ENCODE data around the gene ZNF324B. TPM values are rescaled to one million over a fixed set of nuclear protein-coding genes. Genes with fewer than 3 reads are reported as not detected.

Gene ZNF324B
- total RNA-seq, 1 experiment from 2014 or later: 4.3 TPM

DNA sequence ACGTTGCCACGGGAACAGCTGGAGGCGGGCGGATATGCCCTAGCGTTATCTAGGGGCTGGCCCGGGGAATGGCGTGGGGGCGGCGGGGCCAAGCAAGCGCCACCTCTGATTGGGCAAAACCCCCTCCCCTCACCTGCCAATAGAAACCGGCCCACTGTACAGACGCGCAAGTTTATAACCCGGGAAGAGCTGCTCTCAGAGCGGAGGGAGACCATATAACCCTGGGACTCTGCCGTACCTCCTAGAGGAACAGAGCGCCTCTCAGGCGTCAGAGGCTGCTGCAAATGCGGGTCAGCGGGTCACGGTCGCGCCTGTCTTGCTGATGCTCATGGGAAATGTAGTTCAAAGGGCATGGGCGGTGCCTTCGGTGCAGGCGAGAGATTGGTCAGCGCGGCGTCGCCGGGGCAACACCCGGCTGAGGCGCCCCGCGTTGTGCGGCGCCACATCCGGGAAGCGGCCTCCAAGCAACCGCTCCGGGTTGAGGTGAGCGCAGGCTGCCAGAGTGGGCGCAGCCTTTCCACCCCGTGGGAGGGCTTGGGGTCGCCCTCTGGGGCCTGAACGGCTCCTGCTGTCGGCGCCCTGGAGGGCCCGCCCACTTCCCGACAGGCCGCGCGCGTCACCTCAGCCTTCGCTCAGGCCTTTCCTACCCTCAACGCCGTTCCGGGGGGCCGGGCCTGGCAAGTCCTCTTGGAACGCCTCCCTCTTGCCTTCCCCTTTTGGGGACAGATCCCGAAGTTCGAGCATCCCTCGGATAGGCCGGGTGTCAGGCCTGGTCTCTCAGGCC, 24.5 kb downstream of the ZNF324B start, which contains the start of gene ZNF446:
Gene ZNF446 (plus strand): TSS at position 639 of the 784 bp plus-strand sequence. CDS start 867 bp downstream, outside the sequence.
- intact Hi-C loops (cut with micrococcal nuclease; ENCODE audit: unreplicated experiment): loop anchor here (1.0 to 5.0 kb wide), 3 partner anchors 23 to 94 kb away; partner anchors contain the start of genes ZBTB45 and ZNF837
- CTCF ChIA-PET: no interaction called here
- POLR2A ChIA-PET (ENCODE audit: unreplicated experiment): interaction anchor here (1.1 kb wide), 1 partner anchor 113 kb away, joined by 3 read pairs; the partner anchor contains the start of gene ZNF497
- Histone ChIP-seq H3K79me2 (ENCODE audit: low read depth) (no peaks in the 10 kb centered on the region), H3K9me2 (ENCODE audit: insufficient read depth) (no peaks in the 10 kb centered on the region), H3F3A (ENCODE audit: insufficient read depth, low read depth) (peaks cover 18% of the 10 kb centered on the region), H2AFZ (peak within 1 kb of the TSS; percentile 77), H3K27ac (peak within 1 kb of the TSS; percentile 51), H3K4me2 (peak within 1 kb of the TSS; percentile 88), H3K9me3 (ENCODE audit: insufficient read depth, low read depth) (no peaks in the 10 kb centered on the region), H4K20me1 (ENCODE audit: insufficient read depth) (no peaks in the 10 kb centered on the region), H3K27me3 (ENCODE audit: insufficient read depth, low read depth) (no peaks in the 10 kb centered on the region), H3K4me3 (peak within 1 kb of the TSS; percentile 68), H3K36me3 (ENCODE audit: low read depth) (no peaks in the 10 kb centered on the region), H3K4me1 (replicated peaks; ENCODE audit: insufficient read depth) (peaks cover 18% of the 10 kb centered on the region; the same call in 1 of the 2 replicates)
- TF ChIP-seq, protein P1, sequence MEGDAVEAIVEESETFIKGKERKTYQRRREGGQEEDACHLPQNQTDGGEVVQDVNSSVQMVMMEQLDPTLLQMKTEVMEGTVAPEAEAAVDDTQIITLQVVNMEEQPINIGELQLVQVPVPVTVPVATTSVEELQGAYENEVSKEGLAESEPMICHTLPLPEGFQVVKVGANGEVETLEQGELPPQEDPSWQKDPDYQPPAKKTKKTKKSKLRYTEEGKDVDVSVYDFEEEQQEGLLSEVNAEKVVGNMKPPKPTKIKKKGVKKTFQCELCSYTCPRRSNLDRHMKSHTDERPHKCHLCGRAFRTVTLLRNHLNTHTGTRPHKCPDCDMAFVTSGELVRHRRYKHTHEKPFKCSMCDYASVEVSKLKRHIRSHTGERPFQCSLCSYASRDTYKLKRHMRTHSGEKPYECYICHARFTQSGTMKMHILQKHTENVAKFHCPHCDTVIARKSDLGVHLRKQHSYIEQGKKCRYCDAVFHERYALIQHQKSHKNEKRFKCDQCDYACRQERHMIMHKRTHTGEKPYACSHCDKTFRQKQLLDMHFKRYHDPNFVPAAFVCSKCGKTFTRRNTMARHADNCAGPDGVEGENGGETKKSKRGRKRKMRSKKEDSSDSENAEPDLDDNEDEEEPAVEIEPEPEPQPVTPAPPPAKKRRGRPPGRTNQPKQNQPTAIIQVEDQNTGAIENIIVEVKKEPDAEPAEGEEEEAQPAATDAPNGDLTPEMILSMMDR (conservative IDR thresholded peaks at IDR 0.05): no peak
- TF ChIP-seq EZH2 (IDR thresholded peaks at IDR 0.05; ENCODE audit: low read depth): no peak
- no TSS peak for BruUV-seq (replicated peaks)
- peak; percentile 84 to 90 for DNase-seq

DNA sequence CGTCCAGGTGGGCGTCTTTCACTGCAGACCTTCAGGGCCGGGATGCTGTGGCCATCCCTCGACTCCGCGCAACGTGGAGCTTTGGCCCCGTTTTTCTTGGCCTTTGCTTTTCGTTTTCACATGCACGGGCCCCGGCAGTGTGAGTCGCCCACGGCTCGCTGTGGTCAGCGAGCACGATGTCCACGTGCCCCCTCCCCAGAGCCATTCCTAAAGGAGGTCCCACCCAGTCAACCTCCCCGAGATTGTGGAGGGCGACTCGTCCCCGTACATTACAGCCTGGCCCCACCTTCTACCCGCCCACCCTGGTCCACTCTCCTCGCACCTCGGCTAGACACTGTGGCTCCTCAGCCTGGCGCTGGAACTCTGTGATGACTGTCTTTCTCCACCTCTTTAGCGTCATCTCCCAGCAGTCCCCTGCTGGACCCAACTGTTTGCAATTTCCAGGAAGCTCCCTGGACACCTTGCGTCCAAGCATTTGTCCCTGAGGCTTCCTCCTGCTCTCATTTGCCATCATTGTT, 25.1 kb downstream of the ZNF324B start:
- no peaks in the 10 kb centered on the region for H4K20me1 ChIP-seq (ENCODE audit: insufficient read depth)
- intact Hi-C loops (cut with micrococcal nuclease; ENCODE audit: unreplicated experiment): loop anchor here (1.0 to 5.0 kb wide), 3 partner anchors 23 to 94 kb away; partner anchors contain the start of genes ZBTB45 and ZNF837
- no peaks in the 10 kb centered on the region for H3K36me3 ChIP-seq (ENCODE audit: low read depth)
- H3K4me3 ChIP-seq: peak overlapping the region; percentile 68
- H3F3A ChIP-seq (ENCODE audit: insufficient read depth, low read depth): peaks cover 18% of the 10 kb centered on the region
- H3K4me1 ChIP-seq (replicated peaks; ENCODE audit: insufficient read depth): peaks cover 18% of the 10 kb centered on the region; the same call in 1 of the 2 replicates
- peak in 1 of 2 experiments; percentile 6 for DNase-seq
- H3K4me2 ChIP-seq: peak overlapping the region; percentile 88
- TF ChIP-seq, protein P1 (conservative IDR thresholded peaks at IDR 0.05): no peak
- no peak for TF ChIP-seq EZH2 (IDR thresholded peaks at IDR 0.05; ENCODE audit: low read depth)
- BruUV-seq (replicated peaks): TSS peak; percentile 24
- CTCF ChIA-PET: no interaction called here
- POLR2A ChIA-PET (ENCODE audit: unreplicated experiment): interaction anchor here (0.6 to 1.1 kb wide), 2 partner anchors 69 to 114 kb away, joined by 3 read pairs; partner anchors contain the start of gene ZNF497
- no peaks in the 10 kb centered on the region for H3K9me2 ChIP-seq (ENCODE audit: insufficient read depth)
- no peaks in the 10 kb centered on the region for H3K79me2 ChIP-seq (ENCODE audit: low read depth)
- H3K9me3 ChIP-seq (ENCODE audit: insufficient read depth, low read depth): no peaks in the 10 kb centered on the region
- peak overlapping the region; percentile 77 for H2AFZ ChIP-seq
- peak overlapping the region; percentile 51 for H3K27ac ChIP-seq
- no peaks in the 10 kb centered on the region for H3K27me3 ChIP-seq (ENCODE audit: insufficient read depth, low read depth)

DNA sequence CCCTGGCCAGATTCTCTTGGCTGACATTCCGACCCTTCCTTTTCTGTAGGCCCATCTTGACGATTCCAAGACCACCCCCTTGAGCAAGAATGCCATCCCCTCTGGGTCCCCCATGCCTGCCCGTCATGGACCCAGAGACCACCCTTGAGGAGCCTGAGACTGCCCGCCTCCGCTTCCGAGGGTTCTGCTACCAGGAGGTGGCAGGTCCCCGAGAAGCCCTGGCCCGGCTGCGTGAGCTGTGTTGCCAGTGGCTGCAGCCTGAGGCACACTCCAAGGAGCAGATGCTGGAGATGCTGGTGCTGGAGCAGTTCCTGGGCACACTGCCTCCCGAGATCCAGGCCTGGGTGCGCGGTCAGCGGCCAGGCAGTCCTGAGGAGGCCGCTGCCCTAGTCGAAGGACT, 25.7 kb downstream of the ZNF324B start:
- no peak for DNase-seq
- Histone ChIP-seq H3K27ac (no peak overlapping the region), H3K9me2 (ENCODE audit: insufficient read depth) (no peaks in the 10 kb centered on the region), H3K4me1 (replicated peaks; ENCODE audit: insufficient read depth) (peaks cover 18% of the 10 kb centered on the region; the same call in 1 of the 2 replicates), H3K36me3 (ENCODE audit: low read depth) (no peaks in the 10 kb centered on the region), H2AFZ (no peak overlapping the region), H3K4me3 (peak overlapping the region; percentile 68; the same call in 1 of the 2 replicates), H3K79me2 (ENCODE audit: low read depth) (no peaks in the 10 kb centered on the region), H3K9me3 (ENCODE audit: insufficient read depth, low read depth) (no peaks in the 10 kb centered on the region), H3K4me2 (peak overlapping the region; percentile 88), H3F3A (ENCODE audit: insufficient read depth, low read depth) (peaks cover 18% of the 10 kb centered on the region), H4K20me1 (ENCODE audit: insufficient read depth) (no peaks in the 10 kb centered on the region), H3K27me3 (ENCODE audit: insufficient read depth, low read depth) (no peaks in the 10 kb centered on the region)
- intact Hi-C loops (cut with micrococcal nuclease; ENCODE audit: unreplicated experiment): loop anchor here (5.0 kb wide), 1 partner anchor 95 kb away; the partner anchor contains the start of gene ZNF837
- BruUV-seq (replicated peaks): no TSS peak
- ChIA-PET POLR2A (ENCODE audit: unreplicated experiment) (interaction anchor here (1.1 kb wide), 1 partner anchor 115 kb away, joined by 3 read pairs; the partner anchor contains the start of gene ZNF497), CTCF (no interaction called here)
- TF ChIP-seq, protein P1 (conservative IDR thresholded peaks at IDR 0.05): no peak
- TF ChIP-seq EZH2 (IDR thresholded peaks at IDR 0.05; ENCODE audit: low read depth): no peak

Measured in PC-9 (cell line).